Measurements from ENCODE around the gene CRTAP.

- TF ChIP-seq EZH2 (IDR thresholded peaks at IDR 0.05; ENCODE audit: insufficient read depth, poor library complexity, severe bottlenecking): no peak
- TF ChIP-seq EZH2phosphoT487 (IDR thresholded peaks at IDR 0.05; ENCODE audit: insufficient read depth, low read depth): no peak
Observed at GRCh38 chr3:33146791-33147445, 33.1 kb downstream of the CRTAP start.
